BE2C (cell line): ENCODE measurements around the gene ZNF385C.

ENCODE experiments used
- DNase-seq: peaks from one replicate; pipeline ENCODE4 v3.0.0-alpha.2; 2020
- H3K27me3 ChIP-seq: fragments of 250-450 bp; sonication (Bioruptor Pico); 2 replicates; pipeline ENCODE4 v1.5.1; 2020; ENCODE audit warnings: mild to moderate bottlenecking
- H3K36me3 ChIP-seq: fragments of 250-450 bp; sonication (Bioruptor Pico); 2 replicates; pipeline ENCODE4 v1.5.1; 2020; ENCODE audit warnings: mild to moderate bottlenecking
- H3K4me1 ChIP-seq: fragments of 250-450 bp; sonication (Bioruptor Pico); 2 replicates; pipeline ENCODE4 v1.5.1; 2020
- H3K4me3 ChIP-seq: 2 replicates; pipeline ENCODE4 v1.5.1; 2011; ENCODE audit warnings: low read depth, low read length
- H3K9me3 ChIP-seq: fragments of 250-450 bp; sonication (Bioruptor Pico); 2 replicates; pipeline ENCODE4 v1.5.1; 2020
- CTCF ChIP-seq: IDR thresholded peaks from 2 replicates; pipeline ENCODE4 v1.5.1; 2012; ENCODE audit warnings: mild to moderate bottlenecking, low read depth, low read length

The ZNF385C gene

GRCh38 chr17:42078396-42079043 is 19.8 kb downstream of the ZNF385C start:
- Histone ChIP-seq H3K36me3 (no peaks in the 10 kb centered on the region), H3K27me3 (no peaks in the 10 kb centered on the region), H3K4me1 (peaks cover 5% of the 10 kb centered on the region), H3K9me3 (no peaks in the 10 kb centered on the region), H3K4me3 (no peak overlapping the region)
- TF ChIP-seq CTCF, result no peak
- DNase-seq, result no peak

- Histone ChIP-seq H3K27me3 (no peaks in the 10 kb centered on the region; the same call in 1 of the 2 replicates), H3K4me1 (peaks cover 5% of the 10 kb centered on the region), H3K36me3 (no peaks in the 10 kb centered on the region), H3K4me3 (no peak overlapping the region), H3K9me3 (no peaks in the 10 kb centered on the region)
- TF ChIP-seq CTCF, result no peak
- no peak for DNase-seq
Observed at GRCh38 chr17:42077755-42078154, 20.5 kb downstream of the ZNF385C start.

GRCh38 chr17:42076797-42077559 is 21.3 kb downstream of the ZNF385C start:
- H3K9me3 ChIP-seq, result no peaks in the 10 kb centered on the region
- TF ChIP-seq CTCF, result no peak
- peaks cover 5% of the 10 kb centered on the region for H3K4me1 ChIP-seq
- H3K4me3 ChIP-seq, result no peak overlapping the region
- peaks cover 5% of the 10 kb centered on the region; the same call in 1 of the 2 replicates for H3K27me3 ChIP-seq
- no peak for DNase-seq
- H3K36me3 ChIP-seq, result no peaks in the 10 kb centered on the region

- TF ChIP-seq CTCF, result no peak
- Histone ChIP-seq H3K36me3 (no peaks in the 10 kb centered on the region), H3K4me1 (peaks cover 5% of the 10 kb centered on the region), H3K27me3 (peaks cover 7% of the 10 kb centered on the region; the same call in 1 of the 2 replicates), H3K9me3 (no peaks in the 10 kb centered on the region), H3K4me3 (no peak overlapping the region)
- no peak for DNase-seq
Observed at GRCh38 chr17:42075789-42076188, 22.5 kb downstream of the ZNF385C start.

GRCh38 chr17:42072323-42073187 is 25.7 kb downstream of the ZNF385C start:
- Histone ChIP-seq H3K36me3 (no peaks in the 10 kb centered on the region), H3K4me1 (peaks cover 7% of the 10 kb centered on the region), H3K4me3 (peak overlapping the region; percentile 41), H3K27me3 (peaks cover 7% of the 10 kb centered on the region; the same call in 1 of the 2 replicates), H3K9me3 (no peaks in the 10 kb centered on the region)
- DNase-seq, result peak; percentile 44
- peak; percentile 22; the same call in 1 of the 2 replicates for TF ChIP-seq CTCF
